ENCODE results near the gene SPOCK1.
"Not testable (repeated sequence)": the region's sequence is repeated elsewhere in the genome, so short reads cannot be mapped to it uniquely, and the experiment has no call there.

Gene SPOCK1

DNA sequence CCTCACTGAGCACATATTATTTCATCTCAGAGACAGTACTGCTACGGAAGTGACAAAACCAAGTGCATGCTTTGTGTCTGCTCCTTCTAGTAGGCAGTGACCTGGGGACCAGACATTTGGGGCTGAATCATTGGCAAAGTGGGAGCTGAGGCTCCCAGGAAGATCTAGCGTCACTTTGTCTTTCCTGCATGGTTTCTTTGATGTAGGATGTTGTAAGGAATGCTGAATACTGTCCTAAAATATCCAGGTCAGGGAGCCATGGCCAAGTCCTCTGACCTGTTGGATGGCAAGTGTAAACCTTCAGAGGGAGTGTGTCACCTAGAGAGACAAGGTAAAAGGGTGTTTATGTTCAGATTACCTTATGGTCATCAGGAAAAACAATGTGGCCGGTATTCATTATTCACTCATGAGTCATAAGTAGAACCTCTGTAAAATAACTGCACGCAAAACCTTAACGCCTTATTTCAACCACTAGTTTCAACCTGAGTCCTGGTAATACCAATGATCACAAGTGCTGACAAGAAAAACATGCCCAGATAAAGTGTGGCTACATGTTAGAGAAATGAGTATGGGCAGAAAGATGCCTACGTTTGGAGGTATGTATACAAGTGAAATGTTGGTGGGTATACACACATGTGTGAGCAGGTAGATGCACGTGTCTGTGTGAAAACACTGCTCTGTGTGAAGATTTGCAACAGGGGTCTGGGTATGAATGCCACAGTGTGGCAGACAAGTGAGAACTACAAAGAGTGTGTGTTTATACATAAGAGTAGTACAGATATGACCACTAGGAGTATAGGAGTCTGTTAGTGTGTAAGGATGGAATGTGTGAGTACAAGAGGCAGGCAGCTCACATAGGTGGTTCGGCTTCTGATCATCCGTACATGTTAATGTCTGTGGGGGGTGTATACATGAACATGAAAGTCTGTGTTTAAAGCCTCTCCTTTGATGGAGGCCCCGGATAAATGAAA, 263.9 kb downstream of the SPOCK1 start:
- no peak for TF ChIP-seq JUND (IDR thresholded peaks at IDR 0.05; ENCODE audit: low read depth)
- DNase-seq (ENCODE audit: low read depth in 1 of 2, low spot score in 1 of 2), result no peak
- in situ Hi-C loops (cut with HindIII; ENCODE audit: low pct_unique_long_range_greater_than_20kb, low sequenced_read_pairs), result no loop called here

DNA sequence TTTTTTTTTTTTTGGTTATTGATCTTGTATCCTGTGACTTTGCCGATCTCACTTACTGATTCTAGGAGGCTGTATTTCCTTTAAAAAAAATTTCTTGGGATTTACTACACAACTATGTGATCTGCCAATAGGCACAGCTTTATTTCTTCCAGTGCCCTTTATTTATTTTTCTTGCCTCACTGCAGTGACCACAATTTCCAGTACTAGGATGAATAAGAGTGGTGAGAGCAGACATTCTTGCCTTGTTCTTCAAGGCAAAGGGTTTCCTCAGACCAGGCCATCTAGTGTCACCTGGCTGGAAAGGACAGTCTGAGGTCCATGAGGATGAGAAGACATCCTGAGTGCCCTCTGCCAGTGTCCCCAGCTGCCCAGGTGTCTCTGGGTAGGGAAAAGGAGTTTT, 265.4 kb downstream of the SPOCK1 start:
- DNase-seq (ENCODE audit: low read depth in 1 of 2, low spot score in 1 of 2), result no peak
- no peak for TF ChIP-seq JUND (IDR thresholded peaks at IDR 0.05; ENCODE audit: low read depth)
- in situ Hi-C loops (cut with HindIII; ENCODE audit: low pct_unique_long_range_greater_than_20kb, low sequenced_read_pairs), result no loop called here

GRCh38 chr5:137233304-137233703, 265.8 kb downstream of the SPOCK1 start:
- DNase-seq (ENCODE audit: low read depth in 1 of 2, low spot score in 1 of 2); in situ Hi-C loops (cut with HindIII; ENCODE audit: low pct_unique_long_range_greater_than_20kb, low sequenced_read_pairs): not testable (repeated sequence)

- in situ Hi-C loops (cut with HindIII; ENCODE audit: low pct_unique_long_range_greater_than_20kb, low sequenced_read_pairs), result no loop called here
- TF ChIP-seq JUND (IDR thresholded peaks at IDR 0.05; ENCODE audit: low read depth), result no peak
- no peak for DNase-seq (ENCODE audit: low read depth in 1 of 2, low spot score in 1 of 2)
These were observed 267.6 kb downstream of the SPOCK1 start for GRCh38 chr5:137231540-137231939.

GRCh38 chr5:137228816-137229215, 270.3 kb downstream of the SPOCK1 start:
- in situ Hi-C loops (cut with HindIII; ENCODE audit: low pct_unique_long_range_greater_than_20kb, low sequenced_read_pairs), result no loop called here
- no peak for DNase-seq (ENCODE audit: low read depth in 1 of 2, low spot score in 1 of 2)
- no peak for TF ChIP-seq JUND (IDR thresholded peaks at IDR 0.05; ENCODE audit: low read depth)

GRCh38 chr5:137226081-137226480, 273.0 kb downstream of the SPOCK1 start:
- DNase-seq (ENCODE audit: low read depth in 1 of 2, low spot score in 1 of 2), result no peak
- no peak for TF ChIP-seq JUND (IDR thresholded peaks at IDR 0.05; ENCODE audit: low read depth)
- in situ Hi-C loops (cut with HindIII; ENCODE audit: low pct_unique_long_range_greater_than_20kb, low sequenced_read_pairs), result no loop called here

- no peak for TF ChIP-seq JUND (IDR thresholded peaks at IDR 0.05; ENCODE audit: low read depth)
- in situ Hi-C loops (cut with HindIII; ENCODE audit: low pct_unique_long_range_greater_than_20kb, low sequenced_read_pairs), result no loop called here
- DNase-seq (ENCODE audit: low read depth in 1 of 2, low spot score in 1 of 2), result no peak
These were observed 275.5 kb downstream of the SPOCK1 start for GRCh38 chr5:137223324-137224295.

- in situ Hi-C loops (cut with HindIII; ENCODE audit: low pct_unique_long_range_greater_than_20kb, low sequenced_read_pairs), result no loop called here
- no peak for DNase-seq (ENCODE audit: low read depth in 1 of 2, low spot score in 1 of 2)
- TF ChIP-seq JUND (IDR thresholded peaks at IDR 0.05; ENCODE audit: low read depth), result no peak
These were observed 277.2 kb downstream of the SPOCK1 start for GRCh38 chr5:137221943-137222342.

- peak; percentile 25 to 87 for DNase-seq (ENCODE audit: low read depth in 1 of 2, low spot score in 1 of 2)
- in situ Hi-C loops (cut with HindIII; ENCODE audit: low pct_unique_long_range_greater_than_20kb, low sequenced_read_pairs), result no loop called here
- no peak for TF ChIP-seq JUND (IDR thresholded peaks at IDR 0.05; ENCODE audit: low read depth)
These were observed 278.6 kb downstream of the SPOCK1 start for GRCh38 chr5:137220523-137220927.

DNA sequence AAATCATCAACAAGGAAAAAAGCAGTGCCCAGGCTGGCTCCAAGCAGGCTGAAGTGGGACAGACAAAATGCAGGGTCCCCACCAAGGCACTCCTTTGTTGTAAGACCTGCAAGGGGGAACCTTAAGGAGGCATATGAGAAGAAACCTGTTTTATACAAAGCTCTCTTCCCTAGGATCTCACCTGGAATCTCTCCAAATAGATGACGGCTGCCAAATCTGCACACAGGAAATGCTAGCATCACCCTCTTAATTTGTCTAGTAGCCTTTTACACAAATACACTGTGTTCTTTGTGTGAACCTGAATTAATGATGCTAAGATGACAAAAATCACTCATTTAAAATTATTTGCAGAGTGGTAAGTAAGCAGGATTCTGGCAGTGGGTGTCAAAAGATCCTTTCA, 280.2 kb downstream of the SPOCK1 start:
- TF ChIP-seq JUND (IDR thresholded peaks at IDR 0.05; ENCODE audit: low read depth), result no peak
- DNase-seq (ENCODE audit: low read depth in 1 of 2, low spot score in 1 of 2), result peak in 1 of 2 experiments; percentile 7
- in situ Hi-C loops (cut with HindIII; ENCODE audit: low pct_unique_long_range_greater_than_20kb, low sequenced_read_pairs), result no loop called here

DNA sequence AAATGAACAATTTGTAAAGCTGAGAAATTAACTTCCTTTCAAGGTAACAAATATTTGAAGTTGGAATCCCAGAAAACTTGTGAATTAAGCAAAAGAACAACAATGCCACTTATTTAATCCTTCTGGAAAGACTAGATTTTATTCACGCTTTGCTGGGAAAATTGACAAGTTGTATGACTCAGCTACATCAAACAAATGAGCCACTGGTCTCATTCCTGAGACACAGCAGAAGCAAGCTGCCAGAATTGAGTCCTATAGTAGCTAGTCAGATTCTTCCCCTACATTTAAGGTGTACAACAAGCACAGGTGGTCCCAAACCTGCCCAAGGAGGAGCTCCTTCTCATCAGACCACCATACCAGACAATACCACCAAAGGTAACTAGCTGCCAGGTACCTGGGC, 280.7 kb downstream of the SPOCK1 start:
- TF ChIP-seq JUND (IDR thresholded peaks at IDR 0.05; ENCODE audit: low read depth), result no peak
- DNase-seq (ENCODE audit: low read depth in 1 of 2, low spot score in 1 of 2), result peak in 1 of 2 experiments; percentile 22
- in situ Hi-C loops (cut with HindIII; ENCODE audit: low pct_unique_long_range_greater_than_20kb, low sequenced_read_pairs), result no loop called here

DNA sequence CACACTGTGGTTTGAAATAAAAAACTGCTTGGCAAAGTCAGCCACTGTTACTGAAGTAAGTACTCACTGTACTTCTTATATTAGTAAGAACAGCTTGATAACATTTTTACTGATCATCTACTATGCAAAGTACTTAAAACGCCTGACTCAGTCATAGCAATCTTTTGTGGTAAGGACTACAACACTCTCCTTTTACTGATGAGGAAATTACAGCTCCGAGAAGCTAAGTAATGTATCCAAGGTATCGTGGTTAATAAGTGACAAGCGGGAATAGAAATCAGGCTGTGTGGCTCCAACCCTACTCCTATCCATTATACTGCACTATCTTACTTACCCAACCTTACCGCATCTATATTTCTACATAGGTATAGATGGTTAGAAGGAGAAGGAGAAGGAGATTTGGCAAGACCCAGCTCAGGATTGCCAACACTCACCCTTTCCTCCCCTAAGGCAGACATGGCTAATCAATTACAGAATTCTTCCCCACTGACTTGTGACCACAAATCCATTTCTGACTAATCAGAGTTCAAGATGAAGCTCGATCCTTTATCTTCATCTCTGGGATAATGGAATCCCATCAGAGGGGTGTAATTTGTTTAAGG, 281.4 kb downstream of the SPOCK1 start:
- TF ChIP-seq JUND (IDR thresholded peaks at IDR 0.05; ENCODE audit: low read depth), result no peak
- in situ Hi-C loops (cut with HindIII; ENCODE audit: low pct_unique_long_range_greater_than_20kb, low sequenced_read_pairs), result no loop called here
- DNase-seq (ENCODE audit: low read depth in 1 of 2, low spot score in 1 of 2), result no peak

Measured in T47D (cell line).